ENCODE data around the gene KHNYN. TPM values are rescaled to one million over a fixed set of nuclear protein-coding genes. Genes with fewer than 3 reads are reported as not detected.

Gene KHNYN
- total RNA-seq, 1 experiment from 2014 or later = 63.0 TPM

DNA sequence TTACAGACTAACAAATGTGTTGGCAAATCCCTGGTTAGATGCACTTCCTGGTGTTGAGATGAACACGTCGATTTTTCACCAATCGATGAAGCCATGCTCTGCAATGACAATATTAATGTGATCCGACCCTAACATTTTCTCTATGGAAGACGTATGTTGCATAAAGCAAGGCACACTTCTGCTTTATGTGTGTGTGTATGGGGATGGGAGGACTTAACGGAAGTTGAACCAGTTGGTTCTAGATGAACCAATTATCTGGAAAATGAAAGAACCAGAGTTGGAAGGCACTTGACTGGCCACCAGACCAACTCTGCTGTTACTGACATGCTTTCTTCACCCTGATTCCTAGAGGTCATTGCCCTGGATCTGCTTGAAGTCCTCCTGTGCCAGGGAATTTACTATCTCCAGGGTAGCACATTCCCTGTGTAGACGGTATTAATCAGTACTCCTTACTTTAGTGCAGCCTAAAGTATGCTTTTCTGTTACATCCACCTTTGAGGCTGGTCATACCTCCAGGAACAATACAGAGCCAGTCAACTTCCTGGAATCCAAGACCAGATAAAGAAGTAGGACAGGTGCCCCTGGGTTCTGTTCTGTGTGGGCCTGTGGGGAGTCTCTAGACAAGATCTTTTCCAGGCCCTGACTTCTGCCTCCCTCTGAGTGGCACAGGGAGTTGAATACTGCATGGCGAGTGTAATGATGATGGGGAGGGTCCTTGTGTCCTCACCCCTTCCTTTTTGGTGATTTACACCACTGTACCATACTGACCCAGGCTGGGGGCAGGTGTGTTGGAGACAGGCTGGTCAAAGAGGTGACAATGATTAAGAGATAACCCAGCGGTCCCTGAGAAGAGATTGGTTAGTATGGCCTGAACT lies 8.7 kb downstream of the KHNYN start:
- POLR2A ChIA-PET = interaction anchor here (3.0 kb wide), 1 partner anchor 105 kb away, joined by 18 read pairs; no protein-coding TSS in a partner anchor
- BruUV-seq (replicated peaks) = no TSS peak
- no peaks in the 10 kb centered on the region for H3K9me3 Mint-ChIP-seq (ENCODE audit: unreplicated experiment)
- no peak overlapping the region for H3K27ac Mint-ChIP-seq (ENCODE audit: low read depth, unreplicated experiment)
- H3K4me3 Mint-ChIP-seq (ENCODE audit: unreplicated experiment) = no peak overlapping the region
- TF ChIP-seq CTCF (IDR thresholded peaks at IDR 0.05; ENCODE audit: unreplicated experiment) = no peak
- H3K36me3 Mint-ChIP-seq (ENCODE audit: insufficient read depth, unreplicated experiment) = peaks cover 80% of the 10 kb centered on the region
- intact Hi-C loops (cut with micrococcal nuclease) = no loop called here
- no peak for DNase-seq (ENCODE audit: unreplicated experiment)
- H3K4me1 Mint-ChIP-seq (ENCODE audit: insufficient read depth, unreplicated experiment) = peaks cover 8% of the 10 kb centered on the region
- CTCF ChIA-PET = interaction anchor here (1.8 to 12.0 kb wide), 14 partner anchors 7 to 196 kb away, joined by 5 to 626 read pairs (median 25); partner anchors contain the start of genes ADCY4, CIDEB, KHNYN and LTB4R
- H3K27me3 Mint-ChIP-seq (ENCODE audit: insufficient read depth, unreplicated experiment) = no peaks in the 10 kb centered on the region

- Mint-ChIP-seq H3K9me3 (ENCODE audit: unreplicated experiment) (no peaks in the 10 kb centered on the region), H3K27me3 (ENCODE audit: insufficient read depth, unreplicated experiment) (no peaks in the 10 kb centered on the region), H3K36me3 (ENCODE audit: insufficient read depth, unreplicated experiment) (peaks cover 72% of the 10 kb centered on the region), H3K4me1 (ENCODE audit: insufficient read depth, unreplicated experiment) (peaks cover 8% of the 10 kb centered on the region), H3K4me3 (ENCODE audit: unreplicated experiment) (no peak overlapping the region), H3K27ac (ENCODE audit: low read depth, unreplicated experiment) (no peak overlapping the region)
- DNase-seq (ENCODE audit: unreplicated experiment) = no peak
- intact Hi-C loops (cut with micrococcal nuclease) = no loop called here
- CTCF ChIA-PET = interaction anchor here (0.6 to 5.5 kb wide), 5 partner anchors 8 to 1840 kb away, joined by 3 to 64 read pairs (median 25); partner anchors contain the start of genes ADCY4, CIDEB and KHNYN
- TF ChIP-seq CTCF (IDR thresholded peaks at IDR 0.05; ENCODE audit: unreplicated experiment) = no peak
- POLR2A ChIA-PET = interaction anchor here (4.8 kb wide), 1 partner anchor 8 kb away, joined by 47 read pairs; the partner anchor contains the start of genes CBLN3 and KHNYN
- no TSS peak for BruUV-seq (replicated peaks)
These were observed 9.5 kb downstream of the KHNYN start for GRCh38 chr14:24439257-24439656.

GRCh38 chr14:24439830-24440605 lies 10.3 kb downstream of the KHNYN start:
- intact Hi-C loops (cut with micrococcal nuclease) = no loop called here
- Mint-ChIP-seq H3K36me3 (ENCODE audit: insufficient read depth, unreplicated experiment) (peaks cover 64% of the 10 kb centered on the region), H3K27ac (ENCODE audit: low read depth, unreplicated experiment) (peak overlapping the region; percentile 49), H3K4me1 (ENCODE audit: insufficient read depth, unreplicated experiment) (peaks cover 8% of the 10 kb centered on the region), H3K27me3 (ENCODE audit: insufficient read depth, unreplicated experiment) (no peaks in the 10 kb centered on the region), H3K4me3 (ENCODE audit: unreplicated experiment) (no peak overlapping the region), H3K9me3 (ENCODE audit: unreplicated experiment) (no peaks in the 10 kb centered on the region)
- no TSS peak for BruUV-seq (replicated peaks)
- no peak for TF ChIP-seq CTCF (IDR thresholded peaks at IDR 0.05; ENCODE audit: unreplicated experiment)
- no peak for DNase-seq (ENCODE audit: unreplicated experiment)
- POLR2A ChIA-PET = interaction anchor here (0.5 to 4.8 kb wide), 3 partner anchors 9 to 236 kb away, joined by 3 to 47 read pairs (median 3); partner anchors contain the start of genes CBLN3, KHNYN and LTB4R2
- CTCF ChIA-PET = interaction anchor here (0.6 to 5.5 kb wide), 6 partner anchors 9 to 1841 kb away, joined by 3 to 64 read pairs (median 16); partner anchors contain the start of genes ADCY4, CIDEB and KHNYN

Measured in MCF 10A (cell line).